ENCODE measurements around the gene AMDHD2.
"Not testable (repeated sequence)": the region's sequence is repeated elsewhere in the genome, so short reads cannot be mapped to it uniquely, and the experiment has no call there.

The AMDHD2 gene

GRCh38 chr16:2520097-2520783 is at the start of gene AMDHD2:
Gene AMDHD2, plus strand, starts transcription at chr16:2520371. Its CDS starts 88 bp downstream, at chr16:2520459.
- DNase-seq: peak; percentile 89 to 92

- no peak for DNase-seq
Measured at GRCh38 chr16:2470603-2471015, 49.6 kb upstream of the AMDHD2 start.

- no peak for DNase-seq
Measured at GRCh38 chr16:2471016-2471652, 49.0 kb upstream of the AMDHD2 start, which contains the start of gene NTN3. Gene NTN3, plus strand, starts transcription at chr16:2471297. Its CDS starts 405 bp downstream, at chr16:2471702.

- DNase-seq: no peak
Measured at GRCh38 chr16:2471653-2472487, 48.3 kb upstream of the AMDHD2 start.

- no peak for DNase-seq
Measured at GRCh38 chr16:2472488-2472864, 47.7 kb upstream of the AMDHD2 start.

GRCh38 chr16:2472885-2473445 is 47.2 kb upstream of the AMDHD2 start:
- DNase-seq: no peak

GRCh38 chr16:2473446-2473926 is 46.7 kb upstream of the AMDHD2 start:
- DNase-seq: no peak

- DNase-seq: peak; percentile 58 to 71
Measured at GRCh38 chr16:2473999-2474876, 45.9 kb upstream of the AMDHD2 start.

GRCh38 chr16:2474877-2475412 is 45.2 kb upstream of the AMDHD2 start, which contains the start of gene TBC1D24:
Gene TBC1D24, plus strand, starts transcription at chr16:2475127. Its CDS starts 21,022 bp downstream, at chr16:2496149.
- peak; percentile 85 to 88 for DNase-seq

GRCh38 chr16:2475413-2476344 is 44.5 kb upstream of the AMDHD2 start:
- DNase-seq: peak in 1 of 2 donors; percentile 38

GRCh38 chr16:2476345-2476720 is 43.8 kb upstream of the AMDHD2 start:
- no peak for DNase-seq

GRCh38 chr16:2476741-2477140 is 43.4 kb upstream of the AMDHD2 start:
- DNase-seq: no peak

- no peak for DNase-seq
Measured at GRCh38 chr16:2477327-2477726, 42.8 kb upstream of the AMDHD2 start.

GRCh38 chr16:2478279-2478678 is 41.9 kb upstream of the AMDHD2 start:
- no peak for DNase-seq

GRCh38 chr16:2479996-2480395 is 40.2 kb upstream of the AMDHD2 start:
- not testable (repeated sequence) for DNase-seq

- no peak for DNase-seq
Measured at GRCh38 chr16:2480948-2481347, 39.2 kb upstream of the AMDHD2 start.

- no peak for DNase-seq
Measured at GRCh38 chr16:2481676-2482075, 38.5 kb upstream of the AMDHD2 start.

GRCh38 chr16:2482249-2482648 is 37.9 kb upstream of the AMDHD2 start:
- no peak for DNase-seq

- DNase-seq: no peak
Measured at GRCh38 chr16:2482708-2483534, 37.2 kb upstream of the AMDHD2 start.
